Sigmoid colon (tissue), 7 donors: Measurements from ENCODE around the gene ADARB1. TPM values are rescaled to one million over a fixed set of nuclear protein-coding genes. Genes with fewer than 3 reads are reported as not detected.

ENCODE experiments used
- DNase-seq: peaks from one replicate; pipeline ENCODE4 v3.0.0-alpha.2; 2019
- H3K27ac ChIP-seq, 4 donors: fragments of 200-600 bp; sonication (generic); one replicate each; pipeline ENCODE4 v1.5.1; 2016 to 2019; ENCODE audit warnings: mild to moderate bottlenecking in 1 of 4
- H3K27me3 ChIP-seq, 3 donors: fragments of 200-600 bp; sonication (generic); one replicate each; pipeline ENCODE4 v1.5.1; 2019; ENCODE audit warnings: mild to moderate bottlenecking in 1 of 3
- H3K36me3 ChIP-seq, 4 donors: fragments of 200-600 bp; sonication (generic); one replicate each; pipeline ENCODE4 v1.5.1; 2016 to 2019
- H3K4me1 ChIP-seq, 4 donors: fragments of 200-600 bp; sonication (generic); one replicate each; pipeline ENCODE4 v1.5.1; 2017 to 2019
- H3K4me3 ChIP-seq, 4 donors: fragments of 200-600 bp; sonication (generic); one replicate each; pipeline ENCODE4 v1.5.1; 2017 to 2019; ENCODE audit warnings: mild to moderate bottlenecking in 2 of 4, moderate library complexity in 1 of 4
- H3K9me3 ChIP-seq, 4 donors: fragments of 200-600 bp in 3 of 4; sonication (generic) in 3 of 4; one replicate each; pipeline versions ENCODE4 v1.5.1 to v1.6.1; 2013 to 2019
- EP300 ChIP-seq, 4 donors: sonication (generic); formaldehyde crosslinking; IDR thresholded peaks; one replicate each; pipeline ENCODE4 v1.6.1; 2017; ENCODE audit warnings: antibody characterized with exemption in 4 of 4
- POLR2A ChIP-seq, 2 donors: fragments of 450-650 bp; IDR thresholded peaks; one replicate each; pipeline ENCODE4 v1.6.1; 2016; ENCODE audit warnings: antibody characterized with exemption in 2 of 2, mild to moderate bottlenecking in 2 of 2, moderate library complexity in 2 of 2
- POLR2AphosphoS5 ChIP-seq, 4 donors: sonication (generic); formaldehyde crosslinking; IDR thresholded peaks; one replicate each; pipeline ENCODE4 v1.6.1; 2017; ENCODE audit warnings: antibody characterized with exemption in 4 of 4
- WGBS, 2 donors: extraction: QIAGEN DNeasy Blood & Tissue Kit; methylation state at CpG; one replicate each; pipeline ENCODE4 v1.1.7; 2013; 5-methylcytosine and 5-hydroxymethylcytosine counted together
- intact Hi-C: fragments of 100-400 bp; cut with DNase I; formaldehyde crosslinking; loops from one replicate; pipeline ENCODE4 v1.15.1; 2023
- polyA plus RNA-seq, 3 donors: library from polyadenylated mRNA; stranded (reverse); fragments of 200-250 nt; gene quantifications; one replicate each; pipeline ENCODE4 v1.2.3, GENCODE V29; 2013
- total RNA-seq, 4 donors: library from RNA; depleted of rRNA; stranded (reverse); fragments of >200 nt; gene quantifications; one replicate each; pipeline ENCODE4 v1.1.0, GENCODE V29; 2016
- TF ChIP-seq, protein P1 (sequence below), 4 experiments: fragments of 450-650 bp in 3 of 4; fragments of 200-600 bp in 1 of 4; IDR thresholded peaks; one replicate each; pipeline ENCODE4 v1.5.1; 2016 to 2019; ENCODE audit warnings: antibody characterized with exemption in 4 of 4, mild to moderate bottlenecking in 3 of 4, moderate library complexity in 2 of 4
- donor health status: healthy with polysubstance abuse.
- donor health status: Bipolar disorder and iron deficiency.
- donor health status: healthy.

ADARB1 gene
- total and polyA plus RNA-seq, 7 donors: 0.92 to 102 (median 41.3) TPM

DNA sequence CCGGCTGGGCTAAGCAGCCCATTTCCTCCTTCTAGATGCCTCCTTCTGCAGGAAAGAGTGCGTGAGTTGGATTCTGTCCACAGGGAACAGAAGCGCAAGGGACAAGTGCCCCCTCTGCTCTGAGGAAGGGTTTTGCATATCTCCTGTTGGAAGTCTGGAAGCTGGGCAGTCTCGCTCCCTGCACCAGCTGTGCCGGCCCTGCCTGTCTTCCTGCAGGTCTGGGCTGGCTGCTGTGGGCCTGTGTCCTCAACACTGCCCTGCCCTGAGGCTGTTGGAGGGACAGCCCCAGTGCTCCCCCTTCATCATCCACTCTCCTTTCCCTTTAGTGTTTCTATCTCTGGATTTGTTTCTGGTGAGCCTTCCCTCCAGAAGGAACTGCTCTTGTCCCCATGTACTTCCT is 21.8 kb downstream of the ADARB1 start:
- intact Hi-C loops: no loop called here
- no peak for TF ChIP-seq POLR2A (IDR thresholded peaks at IDR 0.05)
- TF ChIP-seq EP300 (IDR thresholded peaks at IDR 0.05): no peak
- TF ChIP-seq, protein P1, sequence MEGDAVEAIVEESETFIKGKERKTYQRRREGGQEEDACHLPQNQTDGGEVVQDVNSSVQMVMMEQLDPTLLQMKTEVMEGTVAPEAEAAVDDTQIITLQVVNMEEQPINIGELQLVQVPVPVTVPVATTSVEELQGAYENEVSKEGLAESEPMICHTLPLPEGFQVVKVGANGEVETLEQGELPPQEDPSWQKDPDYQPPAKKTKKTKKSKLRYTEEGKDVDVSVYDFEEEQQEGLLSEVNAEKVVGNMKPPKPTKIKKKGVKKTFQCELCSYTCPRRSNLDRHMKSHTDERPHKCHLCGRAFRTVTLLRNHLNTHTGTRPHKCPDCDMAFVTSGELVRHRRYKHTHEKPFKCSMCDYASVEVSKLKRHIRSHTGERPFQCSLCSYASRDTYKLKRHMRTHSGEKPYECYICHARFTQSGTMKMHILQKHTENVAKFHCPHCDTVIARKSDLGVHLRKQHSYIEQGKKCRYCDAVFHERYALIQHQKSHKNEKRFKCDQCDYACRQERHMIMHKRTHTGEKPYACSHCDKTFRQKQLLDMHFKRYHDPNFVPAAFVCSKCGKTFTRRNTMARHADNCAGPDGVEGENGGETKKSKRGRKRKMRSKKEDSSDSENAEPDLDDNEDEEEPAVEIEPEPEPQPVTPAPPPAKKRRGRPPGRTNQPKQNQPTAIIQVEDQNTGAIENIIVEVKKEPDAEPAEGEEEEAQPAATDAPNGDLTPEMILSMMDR (IDR thresholded peaks at IDR 0.05): no peak
- no peak for TF ChIP-seq POLR2AphosphoS5 (IDR thresholded peaks at IDR 0.05)
- Histone ChIP-seq H3K4me1 (peaks cover 0 to 73% (median 69%) of the 10 kb centered on the region in 4 donors), H3K27ac (peak overlapping the region in 1 of 4 donors; percentile 43), H3K4me3 (no peak overlapping the region), H3K9me3 (no peaks in the 10 kb centered on the region), H3K36me3 (no peaks in the 10 kb centered on the region), H3K27me3 (no peaks in the 10 kb centered on the region)
- 84 to 89% methylated on average over 5 of the region's 5 CpGs for WGBS, 2 donors
- no peak for DNase-seq

DNA sequence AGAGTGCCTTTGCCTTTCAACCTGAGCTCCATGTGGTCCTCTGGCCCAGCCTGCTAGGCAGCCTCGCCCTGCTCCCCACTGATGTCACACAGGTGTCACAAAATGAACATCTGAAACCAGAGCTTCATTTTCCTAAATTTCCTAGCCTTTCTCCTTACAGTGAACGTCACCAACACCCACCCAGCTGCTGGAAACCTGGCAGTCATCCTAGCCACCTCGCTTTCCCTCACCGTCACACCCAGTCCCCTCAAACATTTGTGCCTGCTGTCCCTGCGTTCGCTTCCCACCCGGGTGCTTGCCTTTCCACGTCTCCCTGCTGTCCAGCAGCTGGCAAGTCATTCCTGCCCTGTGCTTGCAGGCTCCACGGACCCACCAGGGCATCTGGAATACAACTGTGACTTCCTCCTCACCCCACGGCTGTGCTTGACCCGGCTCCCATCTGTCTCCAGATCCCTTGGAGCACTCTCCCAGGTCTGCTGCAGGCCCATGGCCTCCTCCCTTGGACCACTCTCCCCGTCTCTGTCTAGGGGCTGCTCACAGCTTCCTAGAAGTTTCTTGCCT is 23.5 kb downstream of the ADARB1 start:
- Histone ChIP-seq H3K4me3 (no peak overlapping the region), H3K4me1 (peaks cover 0 to 73% (median 70%) of the 10 kb centered on the region in 4 donors), H3K9me3 (no peaks in the 10 kb centered on the region), H3K27me3 (no peaks in the 10 kb centered on the region), H3K36me3 (no peaks in the 10 kb centered on the region), H3K27ac (no peak overlapping the region)
- DNase-seq: no peak
- TF ChIP-seq, protein P1 (IDR thresholded peaks at IDR 0.05): no peak
- TF ChIP-seq EP300 (IDR thresholded peaks at IDR 0.05) (no peak), POLR2AphosphoS5 (IDR thresholded peaks at IDR 0.05) (no peak), POLR2A (IDR thresholded peaks at IDR 0.05) (no peak)
- 87 to 89% methylated on average over 12 of the region's 12 CpGs for WGBS, 2 donors
- intact Hi-C loops: no loop called here

DNA sequence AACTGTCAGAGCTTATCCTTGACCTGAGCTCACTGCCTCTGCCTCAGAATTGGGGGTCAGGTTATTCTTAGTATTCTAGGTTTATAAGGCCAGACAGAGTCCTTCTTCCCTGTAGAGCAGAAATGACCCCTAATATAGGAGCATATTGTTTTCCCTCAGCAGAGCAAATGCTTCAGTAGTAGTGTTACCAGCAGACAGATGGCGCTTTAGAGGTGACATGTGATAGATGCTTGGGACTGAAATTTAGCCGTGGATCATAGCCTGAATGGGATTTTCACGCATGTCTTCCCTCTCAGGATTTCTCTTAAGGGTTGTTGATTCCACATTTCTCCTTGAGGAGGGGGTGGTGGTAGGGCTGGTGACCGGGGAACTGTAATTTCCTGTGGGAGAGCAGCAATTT is 24.5 kb downstream of the ADARB1 start:
- no peaks in the 10 kb centered on the region for H3K27me3 ChIP-seq
- H3K4me3 ChIP-seq: no peak overlapping the region
- TF ChIP-seq POLR2AphosphoS5 (IDR thresholded peaks at IDR 0.05) (no peak), POLR2A (IDR thresholded peaks at IDR 0.05) (no peak), EP300 (IDR thresholded peaks at IDR 0.05) (no peak)
- TF ChIP-seq, protein P1 (IDR thresholded peaks at IDR 0.05): no peak
- no peaks in the 10 kb centered on the region for H3K9me3 ChIP-seq
- intact Hi-C loops: no loop called here
- DNase-seq: no peak
- 34 to 64% methylated on average over 4 of the region's 4 CpGs for WGBS, 2 donors
- peaks cover 0 to 71% (median 68%) of the 10 kb centered on the region in 4 donors for H3K4me1 ChIP-seq
- H3K27ac ChIP-seq: no peak overlapping the region
- no peaks in the 10 kb centered on the region for H3K36me3 ChIP-seq

DNA sequence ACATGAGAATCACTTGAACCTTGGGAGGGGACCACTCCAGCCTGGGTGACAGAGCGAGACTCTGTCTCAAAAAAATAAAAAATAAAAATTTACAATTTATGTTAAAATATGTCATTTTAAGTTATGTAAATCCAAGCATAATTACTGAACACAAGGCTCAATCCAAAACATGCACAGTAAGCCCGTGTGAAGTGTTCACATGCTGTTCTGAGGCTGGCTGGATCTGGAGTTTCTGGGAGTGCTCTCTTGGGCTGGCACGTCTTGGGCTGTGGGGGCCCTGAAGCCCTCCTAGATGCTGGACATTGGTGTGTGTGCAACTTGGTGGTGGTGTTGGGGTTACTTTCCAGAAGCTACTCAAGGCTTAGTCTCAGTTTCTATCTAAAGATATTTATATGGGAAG is 25.2 kb downstream of the ADARB1 start:
- intact Hi-C loops: no loop called here
- WGBS, 2 donors: 86 to 89% methylated on average over 3 of the region's 3 CpGs
- no peak overlapping the region for H3K27ac ChIP-seq
- DNase-seq: no peak
- peaks cover 0 to 72% (median 68%) of the 10 kb centered on the region in 4 donors for H3K4me1 ChIP-seq
- H3K9me3 ChIP-seq: no peaks in the 10 kb centered on the region
- H3K4me3 ChIP-seq: no peak overlapping the region
- TF ChIP-seq, protein P1 (IDR thresholded peaks at IDR 0.05): no peak
- TF ChIP-seq POLR2AphosphoS5 (IDR thresholded peaks at IDR 0.05) (no peak), EP300 (IDR thresholded peaks at IDR 0.05) (no peak), POLR2A (IDR thresholded peaks at IDR 0.05) (no peak)
- H3K36me3 ChIP-seq: no peaks in the 10 kb centered on the region
- H3K27me3 ChIP-seq: no peaks in the 10 kb centered on the region

DNA sequence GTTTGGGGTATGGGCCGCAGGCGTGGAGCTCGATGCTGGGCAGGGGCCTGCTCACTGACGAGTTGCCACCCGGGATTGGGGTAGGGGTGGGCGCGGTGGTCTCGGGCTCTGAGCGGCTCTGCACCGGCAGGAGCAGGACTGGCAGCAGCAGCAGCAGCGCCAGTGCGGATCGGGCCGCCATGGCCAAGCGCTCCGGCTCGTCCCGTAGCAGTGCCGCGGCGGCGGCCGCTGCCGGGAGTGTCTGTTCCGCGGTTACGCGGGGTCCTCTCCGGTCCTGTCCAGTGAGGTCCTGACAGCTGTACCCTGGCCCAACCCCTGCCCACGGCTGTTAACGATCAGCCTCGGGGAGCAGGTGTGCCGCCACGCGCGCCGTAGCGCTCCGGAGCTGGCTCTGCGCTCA is 26.5 kb downstream of the ADARB1 start:
- no peak overlapping the region for H3K27ac ChIP-seq

More for the DNA sequence above, 26.5 kb downstream of the ADARB1 start:
- H3K36me3 ChIP-seq: no peaks in the 10 kb centered on the region
- no peak for DNase-seq
- 95 to 98% methylated on average over 40 of the region's 40 CpGs for WGBS, 2 donors
- intact Hi-C loops: no loop called here
- no peaks in the 10 kb centered on the region for H3K27me3 ChIP-seq
- no peaks in the 10 kb centered on the region for H3K9me3 ChIP-seq
- no peak overlapping the region for H3K4me3 ChIP-seq
- no peak for TF ChIP-seq POLR2AphosphoS5 (IDR thresholded peaks at IDR 0.05)
- TF ChIP-seq, protein P1 (IDR thresholded peaks at IDR 0.05): no peak
- TF ChIP-seq POLR2A (IDR thresholded peaks at IDR 0.05): no peak
- no peak for TF ChIP-seq EP300 (IDR thresholded peaks at IDR 0.05)
- H3K4me1 ChIP-seq: peaks cover 0 to 74% (median 72%) of the 10 kb centered on the region in 4 donors
